Coronary artery (tissue), 2 donors: Measurements from ENCODE around the gene PREX1.
"Not testable (repeated sequence)": the region's sequence is repeated elsewhere in the genome, so short reads cannot be mapped to it uniquely, and the experiment has no call there.

ENCODE experiments used
- DNase-seq: peaks from one replicate; pipeline ENCODE4 v3.0.0-alpha.2; 2017; ENCODE audit warnings: low spot score
- H3K27ac ChIP-seq, 2 donors: fragments of 200-600 bp; sonication (generic); one replicate each; pipeline ENCODE4 v1.5.1; 2016 to 2019
- H3K4me3 ChIP-seq: fragments of 200-600 bp; sonication (generic); 2 replicates; pipeline ENCODE4 v1.5.1; 2016; ENCODE audit warnings: mild to moderate bottlenecking, moderate library complexity
- CTCF ChIP-seq: fragments of 200-600 bp; sonication (generic); IDR thresholded peaks from one replicate; pipeline ENCODE4 v1.5.1; 2019; ENCODE audit warnings: antibody characterized with exemption

PREX1 gene

GRCh38 chr20:48831718-48832404, 4.1 kb upstream of the PREX1 start:
- DNase-seq: peak; percentile 82
- Histone ChIP-seq H3K27ac (peak overlapping the region; percentile 30 to 75), H3K4me3 (no peak overlapping the region)
- no peak for TF ChIP-seq CTCF

GRCh38 chr20:48830826-48831318, 3.1 kb upstream of the PREX1 start:
- Histone ChIP-seq H3K27ac (peak overlapping the region in 1 of 2 donors; percentile 75), H3K4me3 (no peak overlapping the region)
- no peak for TF ChIP-seq CTCF
- no peak for DNase-seq

- Histone ChIP-seq H3K4me3 (no peak overlapping the region), H3K27ac (no peak overlapping the region)
- DNase-seq: peak; percentile 33
- no peak for TF ChIP-seq CTCF
These were observed 2.1 kb upstream of the PREX1 start for GRCh38 chr20:48829940-48830339.

- peak overlapping the region; percentile 84 for H3K4me3 ChIP-seq
- no peak for TF ChIP-seq CTCF
- DNase-seq: peak; percentile 28
- peak overlapping the region; percentile 69 to 87 for H3K27ac ChIP-seq
These were observed 1.1 kb upstream of the PREX1 start for GRCh38 chr20:48828734-48829460.

- DNase-seq: no peak
- no peak for TF ChIP-seq CTCF
- H3K27ac ChIP-seq: peak overlapping the region; percentile 73 to 87
These were observed 672 bp downstream of the PREX1 start for GRCh38 chr20:48826883-48827771.

GRCh38 chr20:48826480-48826879, 1.3 kb downstream of the PREX1 start:
- not testable (repeated sequence) for DNase-seq
- Histone ChIP-seq H3K27ac (peak overlapping the region in 1 of 2 donors; percentile 87), H3K4me3 (peak overlapping the region; percentile 84)

More at GRCh38 chr20:48826883-48827771, 672 bp downstream of the PREX1 start:
- peak overlapping the region; percentile 84 for H3K4me3 ChIP-seq

GRCh38 chr20:48826069-48826468, 1.7 kb downstream of the PREX1 start:
- no peak for TF ChIP-seq CTCF
- DNase-seq: no peak
- Histone ChIP-seq H3K4me3 (peak overlapping the region; percentile 84), H3K27ac (peak overlapping the region; percentile 13 to 87)
